HL-60 (cell line): Measurements from ENCODE around the gene ART5.

Experiments
- DNase-seq, 2 experiments: peaks; one replicate each; pipeline ENCODE4 v3.0.0-alpha.2; 2010 to 2020; ENCODE audit warnings: low read depth in 1 of 2, low spot score in 1 of 2
- H3K27ac ChIP-seq: fragments of 250-450 bp; sonication (Bioruptor Pico); replicated peaks from 2 replicates; pipeline ENCODE4 v1.5.1; 2020; ENCODE audit warnings: mild to moderate bottlenecking, moderate library complexity
- H3K27me3 ChIP-seq: fragments of 250-450 bp; sonication (Bioruptor Pico); 2 replicates; pipeline ENCODE4 v1.5.1; 2021; ENCODE audit warnings: mild to moderate bottlenecking, moderate library complexity; ENCODE audit not compliant: insufficient read depth, poor library complexity, severe bottlenecking
- H3K4me3 ChIP-seq: replicated peaks from 2 replicates; pipeline ENCODE4 v1.5.1; 2011; ENCODE audit warnings: mild to moderate bottlenecking, control low read depth, low read length; ENCODE audit not compliant: insufficient read depth
- CTCF ChIP-seq: IDR thresholded peaks from one replicate; pipeline ENCODE4 v1.5.1; 2011; ENCODE audit warnings: low read length, control low read depth, inconsistent platforms; ENCODE audit not compliant: insufficient read depth
- GABPA ChIP-seq: IDR thresholded peaks from 2 replicates; pipeline ENCODE4 v1.6.1; 2012; ENCODE audit warnings: low read depth
- POLR2AphosphoS5 ChIP-seq: IDR thresholded peaks from 2 replicates; pipeline ENCODE4 v1.6.1; 2012; ENCODE audit warnings: low read depth
- SPI1 ChIP-seq: IDR thresholded peaks from 2 replicates; pipeline ENCODE4 v1.6.1; 2012; ENCODE audit warnings: low read depth, mild to moderate bottlenecking, borderline replicate concordance
- TF ChIP-seq, protein P1 (sequence below): IDR thresholded peaks from 2 replicates; pipeline ENCODE4 v1.6.1; 2012; ENCODE audit warnings: low read depth; ENCODE audit not compliant: insufficient replicate concordance

Gene ART5

DNA sequence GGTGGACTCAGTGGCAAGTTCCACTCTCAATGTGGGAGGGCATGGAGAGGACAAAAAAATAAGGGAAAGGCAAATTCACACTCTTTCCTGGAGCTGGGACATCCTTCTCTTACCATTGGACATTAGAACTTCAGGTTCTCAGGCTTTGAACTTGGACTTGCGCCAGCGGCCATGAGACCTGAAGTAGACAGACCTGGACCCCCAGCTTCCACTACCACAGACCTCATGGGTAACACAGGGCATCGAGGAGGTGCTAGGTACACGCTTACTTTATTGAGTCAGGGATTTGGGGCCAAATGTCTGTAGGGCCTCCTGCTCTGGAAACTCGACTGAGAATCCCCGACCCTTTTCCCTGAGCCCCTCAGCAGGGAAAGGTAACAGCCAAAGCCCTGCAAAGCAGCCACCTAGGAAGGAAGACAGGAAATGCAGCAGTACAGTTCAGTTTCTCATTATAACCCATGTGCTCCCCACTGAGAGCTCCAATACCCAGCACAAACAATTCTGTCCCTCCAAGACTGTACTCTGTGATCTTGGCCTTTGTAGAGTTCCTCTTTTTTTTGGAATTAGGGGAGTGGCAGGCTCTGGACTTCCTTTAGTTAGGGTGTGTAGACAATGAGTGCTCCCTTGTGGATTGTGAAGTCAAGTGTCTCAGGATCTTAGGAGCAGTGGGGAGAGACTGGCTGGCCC is 23.7 kb upstream of the ART5 start:
- H3K4me3 ChIP-seq, result no peak overlapping the region
- peak overlapping the region; percentile 18; the same call in 1 of the 2 replicates for H3K27ac ChIP-seq
- TF ChIP-seq POLR2AphosphoS5, result no peak
- no peak for TF ChIP-seq GABPA
- TF ChIP-seq CTCF, result no peak
- TF ChIP-seq, protein P1, sequence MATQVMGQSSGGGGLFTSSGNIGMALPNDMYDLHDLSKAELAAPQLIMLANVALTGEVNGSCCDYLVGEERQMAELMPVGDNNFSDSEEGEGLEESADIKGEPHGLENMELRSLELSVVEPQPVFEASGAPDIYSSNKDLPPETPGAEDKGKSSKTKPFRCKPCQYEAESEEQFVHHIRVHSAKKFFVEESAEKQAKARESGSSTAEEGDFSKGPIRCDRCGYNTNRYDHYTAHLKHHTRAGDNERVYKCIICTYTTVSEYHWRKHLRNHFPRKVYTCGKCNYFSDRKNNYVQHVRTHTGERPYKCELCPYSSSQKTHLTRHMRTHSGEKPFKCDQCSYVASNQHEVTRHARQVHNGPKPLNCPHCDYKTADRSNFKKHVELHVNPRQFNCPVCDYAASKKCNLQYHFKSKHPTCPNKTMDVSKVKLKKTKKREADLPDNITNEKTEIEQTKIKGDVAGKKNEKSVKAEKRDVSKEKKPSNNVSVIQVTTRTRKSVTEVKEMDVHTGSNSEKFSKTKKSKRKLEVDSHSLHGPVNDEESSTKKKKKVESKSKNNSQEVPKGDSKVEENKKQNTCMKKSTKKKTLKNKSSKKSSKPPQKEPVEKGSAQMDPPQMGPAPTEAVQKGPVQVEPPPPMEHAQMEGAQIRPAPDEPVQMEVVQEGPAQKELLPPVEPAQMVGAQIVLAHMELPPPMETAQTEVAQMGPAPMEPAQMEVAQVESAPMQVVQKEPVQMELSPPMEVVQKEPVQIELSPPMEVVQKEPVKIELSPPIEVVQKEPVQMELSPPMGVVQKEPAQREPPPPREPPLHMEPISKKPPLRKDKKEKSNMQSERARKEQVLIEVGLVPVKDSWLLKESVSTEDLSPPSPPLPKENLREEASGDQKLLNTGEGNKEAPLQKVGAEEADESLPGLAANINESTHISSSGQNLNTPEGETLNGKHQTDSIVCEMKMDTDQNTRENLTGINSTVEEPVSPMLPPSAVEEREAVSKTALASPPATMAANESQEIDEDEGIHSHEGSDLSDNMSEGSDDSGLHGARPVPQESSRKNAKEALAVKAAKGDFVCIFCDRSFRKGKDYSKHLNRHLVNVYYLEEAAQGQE, result no peak
- peak; percentile 94 for TF ChIP-seq SPI1
- H3K27me3 ChIP-seq, result no peaks in the 10 kb centered on the region
- DNase-seq, result peak; percentile 14 to 39

DNA sequence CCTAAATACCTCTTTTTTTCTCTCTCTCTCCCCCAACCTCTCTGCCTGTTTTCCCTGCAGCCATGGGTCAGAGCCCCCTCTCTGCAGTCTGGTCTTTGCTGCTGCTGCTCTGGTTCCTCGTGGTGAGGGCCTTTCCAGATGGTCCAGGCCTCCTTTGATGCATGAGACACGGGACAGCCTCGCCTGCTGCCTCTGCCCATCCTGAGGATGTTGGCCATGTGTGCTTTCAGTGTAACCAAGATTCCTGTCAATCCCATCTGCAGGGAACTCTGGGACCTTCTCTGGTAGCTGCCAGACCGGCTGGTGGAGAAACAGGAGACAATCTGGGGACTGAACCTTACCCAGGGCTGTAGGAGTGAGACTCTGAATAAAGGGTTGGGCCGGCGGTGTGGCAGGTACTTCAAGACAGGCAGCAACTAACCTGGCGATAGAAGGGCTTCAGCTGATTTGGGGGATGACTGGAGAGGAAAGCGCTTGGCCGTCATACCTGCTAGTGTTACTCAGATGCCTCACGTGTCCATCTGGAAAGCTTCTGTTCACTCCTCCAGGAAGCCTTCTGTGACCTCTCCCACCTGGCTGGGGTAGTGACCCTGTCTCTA is 22.3 kb upstream of the ART5 start:
- DNase-seq, result no peak
- Histone ChIP-seq H3K27ac (no peak overlapping the region), H3K4me3 (no peak overlapping the region), H3K27me3 (no peaks in the 10 kb centered on the region)
- no peak for TF ChIP-seq SPI1
- TF ChIP-seq GABPA, result no peak
- TF ChIP-seq POLR2AphosphoS5, result no peak
- no peak for TF ChIP-seq CTCF
- TF ChIP-seq, protein P1, result no peak

GRCh38 chr11:3662856-3663255 is 21.1 kb upstream of the ART5 start:
- Histone ChIP-seq H3K27me3 (no peaks in the 10 kb centered on the region), H3K27ac (no peak overlapping the region), H3K4me3 (no peak overlapping the region)
- no peak for DNase-seq
- TF ChIP-seq SPI1 (no peak), GABPA (no peak), POLR2AphosphoS5 (no peak), CTCF (no peak)
- TF ChIP-seq, protein P1, result no peak
